Stomach (tissue), 4 donors: ENCODE measurements around the gene HLA-DPB1.

Experiments
- EP300 ChIP-seq: sonication (generic); formaldehyde crosslinking; IDR thresholded peaks from one replicate; pipeline ENCODE4 v1.6.1; 2017; ENCODE audit warnings: antibody characterized with exemption
- POLR2A ChIP-seq, 4 donors: fragments of 450-650 bp; IDR thresholded peaks; one replicate each; pipeline ENCODE4 v1.6.1; 2016; ENCODE audit warnings: antibody characterized with exemption in 4 of 4, control low read depth in 2 of 4, mild to moderate bottlenecking in 1 of 4, moderate library complexity in 1 of 4
- TF ChIP-seq, protein P1 (sequence below), 7 experiments: fragments of 450-650 bp in 4 of 7; fragments of 200-600 bp in 3 of 7; sonication (generic) in 3 of 7; IDR thresholded peaks; one replicate each; pipeline ENCODE4 v1.5.1; 2016 to 2019; ENCODE audit warnings: antibody characterized with exemption in 7 of 7, control low read depth in 2 of 7, mild to moderate bottlenecking in 1 of 7

DNA sequence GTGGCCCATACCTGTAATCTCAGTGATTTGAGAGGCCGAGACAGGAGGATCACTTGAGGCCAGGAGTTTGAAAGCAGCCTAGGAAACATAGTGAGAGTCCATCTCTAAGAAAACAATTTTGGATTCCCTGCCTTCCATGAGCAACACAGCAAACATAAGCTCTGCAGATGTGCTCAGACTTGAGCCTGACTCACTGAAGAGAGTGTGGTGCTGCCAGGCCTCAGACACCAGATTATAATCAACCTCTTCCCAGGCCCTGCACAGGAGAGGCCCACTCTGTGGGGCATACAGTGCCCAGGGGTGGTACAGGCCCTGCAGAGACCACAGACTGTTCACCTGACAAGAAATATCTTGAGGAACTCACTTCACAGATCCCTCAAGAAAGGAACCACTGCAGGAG is 19.9 kb downstream of the HLA-DPB1 start:
- TF ChIP-seq, protein P1, sequence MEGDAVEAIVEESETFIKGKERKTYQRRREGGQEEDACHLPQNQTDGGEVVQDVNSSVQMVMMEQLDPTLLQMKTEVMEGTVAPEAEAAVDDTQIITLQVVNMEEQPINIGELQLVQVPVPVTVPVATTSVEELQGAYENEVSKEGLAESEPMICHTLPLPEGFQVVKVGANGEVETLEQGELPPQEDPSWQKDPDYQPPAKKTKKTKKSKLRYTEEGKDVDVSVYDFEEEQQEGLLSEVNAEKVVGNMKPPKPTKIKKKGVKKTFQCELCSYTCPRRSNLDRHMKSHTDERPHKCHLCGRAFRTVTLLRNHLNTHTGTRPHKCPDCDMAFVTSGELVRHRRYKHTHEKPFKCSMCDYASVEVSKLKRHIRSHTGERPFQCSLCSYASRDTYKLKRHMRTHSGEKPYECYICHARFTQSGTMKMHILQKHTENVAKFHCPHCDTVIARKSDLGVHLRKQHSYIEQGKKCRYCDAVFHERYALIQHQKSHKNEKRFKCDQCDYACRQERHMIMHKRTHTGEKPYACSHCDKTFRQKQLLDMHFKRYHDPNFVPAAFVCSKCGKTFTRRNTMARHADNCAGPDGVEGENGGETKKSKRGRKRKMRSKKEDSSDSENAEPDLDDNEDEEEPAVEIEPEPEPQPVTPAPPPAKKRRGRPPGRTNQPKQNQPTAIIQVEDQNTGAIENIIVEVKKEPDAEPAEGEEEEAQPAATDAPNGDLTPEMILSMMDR (IDR thresholded peaks at IDR 0.05), result no peak
- TF ChIP-seq EP300, result no peak
- TF ChIP-seq POLR2A (IDR thresholded peaks at IDR 0.05), result no peak
